ENCODE results near the gene ADGRL3. TPM values are rescaled to one million over a fixed set of nuclear protein-coding genes. Genes with fewer than 3 reads are reported as not detected.

ADGRL3 gene
- total RNA-seq, 1 donor from 2014 or later, result not detected

DNA sequence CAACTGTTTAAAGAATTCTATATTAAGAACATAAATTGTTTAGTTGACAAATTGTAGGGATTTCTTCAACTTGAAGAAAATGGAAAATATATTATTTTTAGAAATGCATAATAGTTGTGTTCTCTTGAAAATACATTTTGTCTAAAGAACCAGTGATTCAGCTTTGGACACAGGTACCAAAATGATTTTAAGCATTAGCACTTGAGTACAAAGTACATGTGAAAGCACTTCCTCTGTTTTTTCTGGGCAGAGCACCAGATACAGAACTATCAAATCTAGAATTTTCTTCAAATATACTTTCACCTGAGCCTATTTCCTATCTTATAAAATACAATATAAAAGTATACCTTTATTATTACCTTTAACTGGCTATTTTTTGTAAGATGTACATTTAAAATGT lies 539.8 kb downstream of the ADGRL3 start:
- TF ChIP-seq, protein P1, sequence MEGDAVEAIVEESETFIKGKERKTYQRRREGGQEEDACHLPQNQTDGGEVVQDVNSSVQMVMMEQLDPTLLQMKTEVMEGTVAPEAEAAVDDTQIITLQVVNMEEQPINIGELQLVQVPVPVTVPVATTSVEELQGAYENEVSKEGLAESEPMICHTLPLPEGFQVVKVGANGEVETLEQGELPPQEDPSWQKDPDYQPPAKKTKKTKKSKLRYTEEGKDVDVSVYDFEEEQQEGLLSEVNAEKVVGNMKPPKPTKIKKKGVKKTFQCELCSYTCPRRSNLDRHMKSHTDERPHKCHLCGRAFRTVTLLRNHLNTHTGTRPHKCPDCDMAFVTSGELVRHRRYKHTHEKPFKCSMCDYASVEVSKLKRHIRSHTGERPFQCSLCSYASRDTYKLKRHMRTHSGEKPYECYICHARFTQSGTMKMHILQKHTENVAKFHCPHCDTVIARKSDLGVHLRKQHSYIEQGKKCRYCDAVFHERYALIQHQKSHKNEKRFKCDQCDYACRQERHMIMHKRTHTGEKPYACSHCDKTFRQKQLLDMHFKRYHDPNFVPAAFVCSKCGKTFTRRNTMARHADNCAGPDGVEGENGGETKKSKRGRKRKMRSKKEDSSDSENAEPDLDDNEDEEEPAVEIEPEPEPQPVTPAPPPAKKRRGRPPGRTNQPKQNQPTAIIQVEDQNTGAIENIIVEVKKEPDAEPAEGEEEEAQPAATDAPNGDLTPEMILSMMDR (IDR thresholded peaks at IDR 0.05), result no peak

DNA sequence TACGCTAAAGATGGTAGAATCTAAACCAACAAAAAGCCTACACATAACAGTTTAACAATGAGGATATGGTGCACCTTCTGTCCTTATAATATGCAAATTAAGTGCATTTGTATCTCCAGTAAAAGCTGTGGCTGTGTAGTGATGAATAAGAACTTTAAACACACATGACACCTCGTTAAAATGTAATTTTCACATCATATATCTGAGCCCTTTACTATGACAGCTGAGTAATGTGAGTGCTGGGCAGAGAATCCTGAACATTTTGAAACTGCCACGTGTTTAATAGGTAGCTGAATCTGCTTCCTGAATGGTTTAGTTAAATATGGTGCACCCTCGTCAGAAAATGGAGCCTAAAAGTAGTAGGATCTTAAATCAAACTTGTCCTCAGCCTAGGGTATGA lies 540.8 kb downstream of the ADGRL3 start:
- H3K4me3 Mint-ChIP-seq, result no peak overlapping the region
- ATAC-seq (ENCODE audit: low read depth), result no peak
- H3K4me1 Mint-ChIP-seq, result no peaks in the 10 kb centered on the region

More for the DNA sequence above, 539.8 kb downstream of the ADGRL3 start:
- Mint-ChIP-seq H3K27ac (no peak overlapping the region), H3K4me3 (no peak overlapping the region), H3K36me3 (ENCODE audit: low read depth) (no peaks in the 10 kb centered on the region), H3K27me3 (no peaks in the 10 kb centered on the region), H3K4me1 (no peaks in the 10 kb centered on the region), H3K9me3 (peaks cover under 1% of the 10 kb centered on the region)
- ATAC-seq (ENCODE audit: low read depth) (no peak), DNase-seq (no peak)
- CTCF ChIA-PET, result no interaction called here
- intact Hi-C loops (cut with micrococcal nuclease), result no loop called here
- POLR2A ChIA-PET, result no interaction called here

DNA sequence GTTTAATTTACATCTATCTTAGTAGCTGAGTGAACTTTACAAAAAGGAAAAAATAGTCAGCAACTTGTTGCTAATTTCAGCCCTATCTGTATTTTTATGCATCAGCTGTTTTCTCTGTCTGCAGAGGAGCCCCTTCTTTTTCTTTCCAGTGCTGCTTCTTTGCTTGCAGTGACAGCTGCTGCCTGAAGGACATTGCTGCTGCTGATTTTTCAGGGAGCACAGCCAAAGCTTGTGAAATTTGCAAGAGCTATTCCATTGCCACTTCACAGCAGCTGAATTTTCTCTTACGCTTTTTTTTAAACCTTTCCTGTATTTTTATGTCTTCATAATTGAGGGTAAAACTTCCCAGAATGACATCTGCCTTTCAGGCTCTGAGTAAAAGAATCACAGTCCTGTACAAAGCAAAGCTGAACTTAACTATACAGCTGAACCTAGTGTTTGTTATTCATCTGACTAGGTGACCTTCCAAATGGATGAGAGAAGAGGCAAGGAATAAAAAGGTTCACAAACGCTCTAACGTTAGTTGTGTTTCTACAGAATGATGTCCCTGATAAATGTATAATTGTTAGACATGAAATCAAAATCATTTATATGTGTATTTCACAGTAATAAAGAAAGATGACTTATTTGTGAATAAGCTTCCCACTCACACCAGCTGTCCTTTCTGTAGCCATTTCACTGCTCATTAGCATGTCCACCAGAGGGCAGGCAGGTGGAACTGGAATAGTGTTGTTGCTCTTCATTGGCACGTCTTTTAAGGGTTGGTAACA lies 541.4 kb downstream of the ADGRL3 start:
- H3K36me3 Mint-ChIP-seq (ENCODE audit: low read depth), result no peaks in the 10 kb centered on the region
- H3K4me3 Mint-ChIP-seq, result no peak overlapping the region
- ATAC-seq (ENCODE audit: low read depth) (no peak), DNase-seq (no peak)
- intact Hi-C loops (cut with micrococcal nuclease), result no loop called here
- no peaks in the 10 kb centered on the region for H3K27me3 Mint-ChIP-seq
- ChIA-PET CTCF (no interaction called here), POLR2A (no interaction called here)
- H3K4me1 Mint-ChIP-seq, result no peaks in the 10 kb centered on the region
- TF ChIP-seq, protein P1 (IDR thresholded peaks at IDR 0.05), result no peak
- no peak overlapping the region for H3K27ac Mint-ChIP-seq
- peaks cover 2% of the 10 kb centered on the region for H3K9me3 Mint-ChIP-seq

More for the DNA sequence above, 540.8 kb downstream of the ADGRL3 start:
- ChIA-PET POLR2A (no interaction called here), CTCF (no interaction called here)
- TF ChIP-seq, protein P1 (IDR thresholded peaks at IDR 0.05), result no peak
- intact Hi-C loops (cut with micrococcal nuclease), result no loop called here
- Mint-ChIP-seq H3K27ac (no peak overlapping the region), H3K27me3 (no peaks in the 10 kb centered on the region), H3K9me3 (peaks cover 2% of the 10 kb centered on the region), H3K36me3 (ENCODE audit: low read depth) (no peaks in the 10 kb centered on the region)
- DNase-seq, result no peak

DNA sequence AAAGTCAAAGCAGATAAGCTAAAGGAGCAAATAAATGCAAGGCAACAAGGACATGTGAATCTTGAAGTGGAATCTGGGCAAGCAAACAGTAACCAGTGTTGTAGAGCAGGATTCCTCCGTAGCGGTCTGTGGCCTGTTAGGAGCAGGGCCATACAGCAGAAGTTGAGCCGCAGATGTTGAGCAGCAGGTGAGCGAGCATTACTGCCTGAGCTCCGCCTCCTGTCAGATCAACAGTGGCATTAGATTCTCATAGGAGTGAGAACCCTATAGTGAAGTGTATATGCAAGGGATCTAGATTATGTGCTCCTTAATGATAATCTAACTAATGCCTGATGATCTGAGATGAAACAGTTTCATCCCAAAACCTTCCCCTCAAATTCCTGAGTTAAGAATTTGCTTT lies 550.7 kb downstream of the ADGRL3 start:
- no peak overlapping the region for H3K4me3 Mint-ChIP-seq
- ChIA-PET POLR2A (no interaction called here), CTCF (no interaction called here)
- no peaks in the 10 kb centered on the region for H3K9me3 Mint-ChIP-seq
- no peak for DNase-seq
- no peak for ATAC-seq (ENCODE audit: low read depth)
- no peak overlapping the region for H3K27ac Mint-ChIP-seq
- H3K36me3 Mint-ChIP-seq (ENCODE audit: low read depth), result no peaks in the 10 kb centered on the region
- no peaks in the 10 kb centered on the region for H3K27me3 Mint-ChIP-seq
- intact Hi-C loops (cut with micrococcal nuclease), result no loop called here
- H3K4me1 Mint-ChIP-seq, result no peaks in the 10 kb centered on the region
- TF ChIP-seq, protein P1 (IDR thresholded peaks at IDR 0.05), result no peak

DNA sequence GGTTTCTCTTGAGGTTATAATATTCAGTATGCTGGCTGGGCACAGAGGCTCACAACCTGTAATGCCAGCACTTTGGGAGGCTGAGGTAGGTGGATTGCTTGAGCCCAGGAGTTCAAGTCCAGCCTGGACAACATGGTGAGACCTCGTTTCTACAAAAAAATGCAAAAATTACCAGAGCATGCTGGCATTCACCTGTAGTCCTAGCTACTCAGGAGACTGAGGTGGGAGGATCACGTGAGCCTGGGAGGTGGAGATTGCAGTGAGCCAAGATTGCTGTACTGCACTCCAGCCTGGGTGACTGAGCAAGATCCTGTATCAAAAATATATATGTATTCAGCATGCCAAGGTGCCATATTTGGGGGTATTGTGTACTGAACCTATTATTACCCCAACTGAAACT lies 552.5 kb downstream of the ADGRL3 start:
- ChIA-PET POLR2A (no interaction called here), CTCF (no interaction called here)
- no peaks in the 10 kb centered on the region for H3K36me3 Mint-ChIP-seq (ENCODE audit: low read depth)
- H3K4me1 Mint-ChIP-seq, result no peaks in the 10 kb centered on the region
- H3K27ac Mint-ChIP-seq, result no peak overlapping the region
- TF ChIP-seq, protein P1 (IDR thresholded peaks at IDR 0.05), result no peak
- peaks cover 4% of the 10 kb centered on the region for H3K9me3 Mint-ChIP-seq
- no peaks in the 10 kb centered on the region for H3K27me3 Mint-ChIP-seq
- DNase-seq (no peak), ATAC-seq (ENCODE audit: low read depth) (no peak)
- no peak overlapping the region for H3K4me3 Mint-ChIP-seq
- intact Hi-C loops (cut with micrococcal nuclease), result no loop called here
